Breast epithelium (tissue), 3 donors: ENCODE measurements around the gene HIF1A.

ENCODE experiments used
- POLR2A ChIP-seq: fragments of 450-650 bp; IDR thresholded peaks from one replicate; pipeline ENCODE4 v1.6.1; 2016; ENCODE audit warnings: antibody characterized with exemption, mild to moderate bottlenecking, moderate library complexity
- POLR2AphosphoS5 ChIP-seq, 3 donors: sonication (generic); formaldehyde crosslinking; IDR thresholded peaks; one replicate each; pipeline ENCODE4 v1.6.1; 2017; ENCODE audit warnings: antibody characterized with exemption in 3 of 3
- TF ChIP-seq, protein P1 (sequence below), 3 donors: fragments of 450-650 bp; IDR thresholded peaks; one replicate each; pipeline ENCODE4 v1.5.1; 2016 to 2017; ENCODE audit warnings: antibody characterized with exemption in 3 of 3, mild to moderate bottlenecking in 3 of 3, moderate library complexity in 3 of 3

DNA sequence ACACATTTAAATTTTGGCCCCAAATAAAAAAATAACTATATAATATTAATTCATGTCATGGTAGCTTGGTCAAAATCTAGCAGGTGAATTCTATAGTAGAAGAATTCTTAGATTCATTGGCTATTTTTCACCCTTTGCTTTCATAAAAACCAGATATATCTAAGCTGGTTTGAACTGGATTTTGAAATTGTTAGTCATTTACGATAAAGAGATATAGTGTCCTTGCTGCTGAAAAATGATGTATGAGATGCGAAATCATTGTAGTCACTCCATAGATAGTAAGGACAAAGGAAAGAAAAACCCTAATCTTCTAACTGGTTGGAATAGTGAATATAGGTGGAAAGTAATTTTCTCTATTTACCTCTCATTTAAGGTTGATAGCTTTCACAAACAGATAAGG, 12.2 kb upstream of the HIF1A start:
- TF ChIP-seq, protein P1, sequence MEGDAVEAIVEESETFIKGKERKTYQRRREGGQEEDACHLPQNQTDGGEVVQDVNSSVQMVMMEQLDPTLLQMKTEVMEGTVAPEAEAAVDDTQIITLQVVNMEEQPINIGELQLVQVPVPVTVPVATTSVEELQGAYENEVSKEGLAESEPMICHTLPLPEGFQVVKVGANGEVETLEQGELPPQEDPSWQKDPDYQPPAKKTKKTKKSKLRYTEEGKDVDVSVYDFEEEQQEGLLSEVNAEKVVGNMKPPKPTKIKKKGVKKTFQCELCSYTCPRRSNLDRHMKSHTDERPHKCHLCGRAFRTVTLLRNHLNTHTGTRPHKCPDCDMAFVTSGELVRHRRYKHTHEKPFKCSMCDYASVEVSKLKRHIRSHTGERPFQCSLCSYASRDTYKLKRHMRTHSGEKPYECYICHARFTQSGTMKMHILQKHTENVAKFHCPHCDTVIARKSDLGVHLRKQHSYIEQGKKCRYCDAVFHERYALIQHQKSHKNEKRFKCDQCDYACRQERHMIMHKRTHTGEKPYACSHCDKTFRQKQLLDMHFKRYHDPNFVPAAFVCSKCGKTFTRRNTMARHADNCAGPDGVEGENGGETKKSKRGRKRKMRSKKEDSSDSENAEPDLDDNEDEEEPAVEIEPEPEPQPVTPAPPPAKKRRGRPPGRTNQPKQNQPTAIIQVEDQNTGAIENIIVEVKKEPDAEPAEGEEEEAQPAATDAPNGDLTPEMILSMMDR (IDR thresholded peaks at IDR 0.05), result no peak
- no peak for TF ChIP-seq POLR2AphosphoS5 (IDR thresholded peaks at IDR 0.05)
- no peak for TF ChIP-seq POLR2A
